LHCN-M2 (cell line): ENCODE data around the gene SYVN1. TPM values are rescaled to one million over a fixed set of nuclear protein-coding genes. Genes with fewer than 3 reads are reported as not detected.
A peak's percentile ranks its signal among the peaks of the same experiment; 100 is the strongest.

Experiments
- DNase-seq: peaks from one replicate; pipeline ENCODE4 v3.0.0-alpha.2; 2012; ENCODE audit warnings: low read depth
- total RNA-seq: library from RNA; depleted of rRNA; stranded (reverse); fragments of >200 nt; gene quantifications from 2 replicates; pipeline ENCODE4 v1.2.3, GENCODE V29; 2014

Gene SYVN1
- total RNA-seq, 1 experiment from 2014 or later: 18.3 TPM

GRCh38 chr11:65112546-65113360, 21.6 kb downstream of the SYVN1 start:
- no peak for DNase-seq

DNA sequence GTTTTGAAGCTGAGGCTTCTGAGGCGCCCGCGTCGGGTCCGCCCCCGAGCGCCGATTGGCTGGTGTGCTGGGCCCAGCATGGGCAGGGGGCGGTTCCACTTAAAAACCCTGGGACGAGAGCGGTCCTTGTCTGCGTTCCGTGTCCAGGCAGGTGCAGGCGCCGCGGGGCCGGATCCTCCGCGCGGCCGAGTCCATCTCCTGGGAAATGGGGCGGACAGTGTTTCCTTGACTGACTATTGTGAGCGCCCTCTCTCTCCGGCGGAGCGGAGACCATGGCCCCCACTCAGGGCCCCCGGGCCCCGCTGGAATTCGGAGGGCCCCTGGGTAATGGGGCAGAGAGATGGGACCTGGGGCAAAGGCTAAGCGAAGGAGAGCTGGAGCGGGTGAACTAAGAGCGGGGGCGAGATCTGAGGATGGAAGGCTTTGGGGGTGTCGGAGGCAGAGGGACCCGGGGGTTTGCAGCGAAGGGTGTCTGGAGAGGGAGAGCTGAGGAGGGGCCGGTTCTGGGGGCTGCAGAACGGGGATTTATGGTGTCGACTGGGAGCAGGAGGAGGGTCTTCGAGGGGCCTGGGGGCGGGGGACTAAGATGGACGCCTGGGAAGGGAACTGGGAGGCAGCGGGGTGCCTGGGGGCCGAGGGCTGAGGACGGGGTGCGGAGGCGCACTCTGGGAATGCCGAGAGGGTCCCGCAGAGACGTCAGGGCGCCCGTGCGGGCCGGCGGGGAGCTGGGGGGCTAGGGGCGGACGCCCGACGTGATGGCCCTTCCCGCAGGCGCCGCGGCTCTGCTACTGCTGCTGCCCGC, 22.4 kb downstream of the SYVN1 start, which contains the start of gene TM7SF2:
TM7SF2 (plus strand) TSS at position 129 of the 802 bp plus-strand sequence; CDS start at position 273, 144 bp downstream.
- DNase-seq: peak; percentile 81

GRCh38 chr11:65111159-65111743, 23.1 kb downstream of the SYVN1 start:
- DNase-seq: no peak

- DNase-seq: peak; percentile 74
Measured at GRCh38 chr11:65110354-65110861, 23.9 kb downstream of the SYVN1 start.

DNA sequence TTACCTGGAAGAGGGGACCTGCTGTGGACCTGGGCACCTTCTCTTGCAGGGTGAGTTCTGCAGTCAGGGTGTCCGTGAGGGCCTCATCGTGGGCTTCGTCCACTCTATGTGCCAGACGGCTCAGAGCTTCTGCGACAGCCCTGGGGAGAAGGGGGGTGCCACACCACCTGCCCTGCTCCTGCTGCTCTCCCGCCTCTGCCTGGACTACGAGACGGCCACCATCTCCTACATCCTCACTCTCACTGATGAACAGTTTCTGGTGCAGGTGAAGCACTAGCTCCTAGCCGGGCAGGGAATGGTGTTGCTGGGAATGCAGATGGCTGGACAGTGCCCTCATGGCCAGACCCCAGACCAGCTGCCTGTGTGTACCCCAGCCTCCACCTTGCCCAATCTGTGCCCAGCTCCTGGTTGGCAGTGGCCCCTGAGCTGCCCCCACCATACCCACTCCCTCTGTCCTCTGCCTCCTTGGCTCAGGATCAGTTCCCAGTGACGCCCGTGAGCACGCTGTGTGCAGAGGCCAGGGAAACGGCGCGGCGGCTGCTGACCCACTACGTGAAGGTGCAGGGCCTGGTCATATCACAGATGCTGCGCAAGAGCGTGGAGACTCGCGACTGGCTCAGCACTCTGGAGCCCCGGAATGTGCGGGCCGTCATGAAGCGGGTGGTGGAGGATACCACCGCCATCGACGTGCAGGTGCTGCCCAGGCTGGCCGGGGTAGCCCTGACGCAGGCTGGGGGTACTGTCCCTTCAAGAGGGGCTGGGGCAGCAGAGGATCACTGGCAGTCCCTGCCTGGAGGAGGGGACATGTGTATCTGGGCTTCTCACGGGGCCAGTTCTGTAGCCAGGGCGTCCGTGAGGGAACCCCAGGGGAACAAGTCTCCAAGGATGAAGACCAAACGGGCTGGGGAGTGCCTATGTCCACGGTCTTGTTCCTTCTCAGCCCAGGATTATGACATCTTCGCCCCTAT, 24.8 kb downstream of the SYVN1 start:
- no peak for DNase-seq

DNA sequence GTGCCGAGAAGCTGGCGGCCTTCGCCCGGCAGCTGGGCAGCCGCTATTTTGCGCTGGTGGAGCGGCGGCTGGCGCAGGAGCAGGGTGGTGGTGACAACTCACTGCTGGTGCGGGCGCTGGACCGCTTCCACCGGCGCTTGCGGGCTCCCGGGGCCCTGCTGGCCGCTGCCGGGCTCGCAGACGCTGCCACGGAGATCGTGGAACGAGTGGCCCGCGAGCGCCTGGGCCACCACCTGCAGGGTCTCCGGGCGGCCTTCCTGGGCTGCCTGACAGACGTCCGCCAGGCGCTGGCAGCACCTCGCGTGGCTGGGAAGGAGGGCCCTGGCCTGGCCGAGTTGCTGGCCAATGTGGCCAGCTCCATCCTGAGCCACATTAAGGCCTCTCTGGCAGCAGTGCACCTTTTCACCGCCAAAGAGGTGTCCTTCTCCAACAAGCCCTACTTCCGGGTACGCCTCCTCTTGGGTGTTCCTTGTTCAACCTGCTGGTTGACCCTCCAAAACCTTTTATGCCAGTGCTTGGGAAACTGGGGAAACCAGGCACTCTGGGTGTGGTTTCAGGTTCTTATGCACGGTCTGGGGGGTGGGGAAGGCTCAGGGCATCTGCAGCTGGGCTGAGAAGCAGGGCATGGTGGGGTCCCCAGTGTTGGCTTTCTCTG, 25.7 kb downstream of the SYVN1 start:
- DNase-seq: no peak

DNA sequence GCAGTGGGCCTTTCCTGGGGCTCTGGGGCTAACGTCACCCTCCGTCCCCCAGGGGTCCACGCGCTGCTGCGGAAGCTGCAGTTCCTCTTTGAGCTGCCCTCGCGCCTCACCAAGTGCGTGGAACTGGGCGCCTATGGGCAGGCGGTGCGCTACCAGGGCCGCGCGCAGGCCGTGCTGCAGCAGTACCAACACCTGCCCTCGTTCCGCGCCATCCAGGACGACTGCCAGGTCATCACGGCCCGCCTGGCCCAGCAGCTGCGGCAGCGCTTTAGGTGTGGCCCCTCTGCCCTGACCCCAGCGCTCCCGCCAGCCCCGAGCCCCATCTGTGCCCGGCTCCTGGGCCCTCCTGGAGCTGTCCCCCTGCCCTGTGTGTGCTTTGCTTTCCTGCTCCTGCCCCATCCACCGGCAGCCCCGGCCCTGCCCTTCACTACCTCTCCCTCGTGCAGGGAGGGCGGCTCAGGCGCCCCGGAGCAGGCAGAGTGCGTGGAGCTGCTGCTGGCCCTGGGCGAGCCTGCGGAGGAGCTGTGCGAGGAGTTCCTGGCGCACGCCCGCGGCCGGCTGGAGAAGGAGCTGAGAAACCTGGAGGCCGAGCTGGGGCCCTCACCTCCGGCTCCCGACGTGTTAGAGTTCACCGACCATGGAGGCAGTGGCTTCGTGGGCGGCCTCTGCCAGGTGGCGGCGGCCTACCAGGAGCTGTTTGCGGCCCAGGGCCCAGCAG, 26.4 kb downstream of the SYVN1 start:
- no peak for DNase-seq

GRCh38 chr11:65107078-65107477, 27.2 kb downstream of the SYVN1 start:
- DNase-seq: no peak

GRCh38 chr11:65104628-65105027, 29.7 kb downstream of the SYVN1 start:
- no peak for DNase-seq

GRCh38 chr11:65103476-65103875, 30.8 kb downstream of the SYVN1 start:
- DNase-seq: peak; percentile 71

DNA sequence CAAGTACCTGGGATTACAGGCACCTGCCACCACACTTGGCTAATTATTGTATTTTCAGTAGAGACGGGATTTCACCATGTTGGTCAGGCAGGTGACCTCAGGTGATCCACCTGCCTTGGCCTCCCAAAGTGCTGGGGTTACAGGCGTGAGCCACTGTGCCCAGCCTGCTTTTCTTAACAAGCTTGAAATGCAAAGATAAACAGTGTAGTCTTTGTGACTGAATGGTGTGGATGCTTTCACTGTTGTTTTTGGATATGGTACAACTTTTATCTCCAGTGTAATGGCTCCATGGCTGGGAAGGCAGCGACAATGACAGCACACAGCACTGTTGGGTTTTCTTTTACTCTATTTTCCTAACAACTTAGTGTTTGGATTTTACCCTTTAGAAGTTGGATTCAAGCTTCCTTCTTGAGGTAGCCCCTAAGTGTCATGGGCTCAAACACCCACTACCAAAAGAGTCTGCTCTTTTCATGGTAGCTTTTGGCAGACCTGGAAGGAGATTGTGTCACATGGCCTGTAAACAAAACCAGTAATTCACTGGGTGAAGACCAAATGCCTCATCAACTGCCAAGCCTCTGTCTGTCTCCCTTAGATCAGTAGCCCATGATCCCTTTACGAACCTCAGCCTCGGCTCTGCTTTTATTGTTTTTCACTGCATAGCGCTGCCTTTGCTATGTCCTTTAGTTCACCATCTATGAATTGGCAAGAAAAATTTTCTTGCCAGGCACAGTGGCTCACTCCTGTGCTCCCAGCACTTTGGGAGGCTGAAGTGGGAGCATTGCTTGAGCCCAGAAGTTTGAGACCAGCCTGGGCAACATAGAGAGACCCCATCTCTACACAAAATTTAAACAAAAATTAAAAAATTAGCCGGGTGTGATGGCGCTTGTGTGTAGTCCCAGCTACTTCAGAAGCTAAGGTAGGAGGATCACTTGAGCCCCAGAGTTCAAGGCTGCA, 31.9 kb downstream of the SYVN1 start:
- no peak for DNase-seq

DNA sequence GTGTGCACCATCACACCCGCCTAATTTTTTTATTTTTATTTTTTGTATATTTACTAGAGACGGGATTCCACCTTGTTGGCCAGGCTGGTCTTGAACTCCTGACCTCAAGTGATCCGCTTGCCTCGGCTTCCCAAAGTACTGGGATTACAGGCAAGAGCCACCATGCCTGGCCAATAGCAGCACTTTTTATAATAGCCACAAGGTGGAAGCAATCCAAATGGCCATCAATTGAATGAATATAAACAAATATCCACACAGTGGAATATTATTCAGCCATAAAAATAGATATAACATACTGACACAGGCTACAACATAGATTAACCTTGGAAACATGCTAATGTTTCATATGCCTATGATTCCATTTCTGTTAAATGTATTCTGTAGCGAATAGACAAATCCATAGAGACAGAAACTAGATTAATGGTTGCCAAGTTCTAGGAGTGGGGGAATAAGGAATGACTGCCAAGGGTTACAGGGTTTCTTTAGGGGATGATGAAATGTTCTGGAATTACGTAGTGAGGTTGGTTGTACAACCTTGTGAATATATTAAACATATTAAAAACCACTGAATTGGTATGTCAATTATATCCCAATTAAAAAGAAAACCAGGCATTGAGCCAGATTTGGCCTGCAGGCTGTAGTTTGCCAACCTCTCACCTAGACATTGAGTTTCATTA, 33.5 kb downstream of the SYVN1 start:
- no peak for DNase-seq

- no peak for DNase-seq
Measured at GRCh38 chr11:65096926-65097325, 37.4 kb downstream of the SYVN1 start.

DNA sequence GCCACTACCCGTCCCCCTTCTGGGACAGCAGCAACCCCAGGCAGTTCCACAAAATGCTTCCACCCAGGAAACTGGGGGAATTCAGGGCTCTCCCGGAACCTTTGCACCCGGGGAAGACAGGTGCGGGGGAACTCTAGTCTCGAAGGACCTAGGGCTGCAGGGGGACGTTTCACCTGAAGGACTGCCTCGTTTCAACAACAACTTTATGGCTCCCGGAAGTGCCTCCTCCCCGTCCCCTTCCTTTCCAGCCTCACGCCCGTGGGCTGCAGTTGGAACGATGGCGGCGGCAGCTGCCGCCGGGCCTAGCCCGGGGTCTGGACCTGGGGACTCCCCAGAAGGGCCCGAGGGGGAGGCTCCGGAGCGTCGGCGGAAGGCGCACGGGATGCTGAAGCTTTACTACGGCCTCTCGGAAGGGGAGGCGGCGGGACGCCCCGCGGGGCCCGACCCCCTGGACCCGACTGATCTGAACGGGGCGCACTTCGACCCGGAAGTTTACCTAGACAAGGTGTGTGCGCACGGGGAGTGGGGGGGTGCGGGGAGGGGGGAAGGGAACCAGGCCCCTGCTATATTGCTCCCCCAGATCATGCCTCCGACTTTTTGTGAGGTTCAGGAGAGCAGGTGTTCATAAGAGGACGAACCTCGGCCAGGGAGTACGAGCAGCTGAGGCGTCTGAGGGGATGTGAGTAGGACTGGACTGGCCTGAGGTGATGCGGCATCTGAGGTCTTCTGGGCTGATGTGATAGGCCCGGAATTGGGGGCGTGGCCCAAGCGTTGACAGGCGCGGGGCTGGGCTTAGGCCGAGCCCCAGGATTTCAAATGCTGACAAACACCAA, 38.1 kb downstream of the SYVN1 start, which contains the start of gene VPS51:
VPS51 (plus strand) TSS at position 241 of the 833 bp plus-strand sequence; CDS start at position 278, 37 bp downstream.
- peak; percentile 86 for DNase-seq

DNA sequence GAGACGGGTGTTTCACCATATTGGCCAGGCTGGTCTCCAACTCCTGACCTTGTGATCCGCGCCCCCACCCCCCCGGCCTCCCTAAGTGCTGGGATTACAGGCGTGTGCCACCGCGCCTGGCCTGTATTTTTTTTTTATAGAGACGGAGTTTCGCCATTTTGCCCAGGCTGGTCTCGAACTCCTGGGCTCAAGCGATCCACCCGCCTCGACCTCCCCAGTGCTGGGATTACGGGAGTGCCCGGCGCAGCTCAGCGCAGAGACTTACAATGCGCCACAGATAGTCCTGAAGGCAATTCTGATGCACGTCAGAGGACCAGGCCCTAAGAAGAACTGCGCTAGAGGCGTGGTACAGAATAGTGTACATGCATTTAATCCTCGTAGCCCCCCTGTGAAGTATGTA, 38.9 kb downstream of the SYVN1 start:
- no peak for DNase-seq

- no peak for DNase-seq
Measured at GRCh38 chr11:65090628-65091027, 43.7 kb downstream of the SYVN1 start.

- DNase-seq: no peak
Measured at GRCh38 chr11:65089621-65090020, 44.7 kb downstream of the SYVN1 start.
